Neural progenitor cell (in vitro differentiated cells): ENCODE results near the gene MAN2A1. TPM values are rescaled to one million over a fixed set of nuclear protein-coding genes. Genes with fewer than 3 reads are reported as not detected.

Source experiments
- DNase-seq: peaks from one replicate; pipeline ENCODE4 v3.0.0-alpha.2; 2016; ENCODE audit warnings: low spot score
- H2AFZ ChIP-seq: fragments of 200-600 bp; sonication (generic); replicated peaks from 2 replicates; pipeline ENCODE4 v1.6.1; 2016; ENCODE audit warnings: antibody characterized with exemption
- H3F3A ChIP-seq: fragments of 200-600 bp; sonication (generic); 2 replicates; pipeline ENCODE4 v1.6.1; 2016; ENCODE audit warnings: antibody characterized with exemption, low read depth
- H3K27ac ChIP-seq: fragments of 200-600 bp; sonication (generic); 2 replicates; pipeline ENCODE4 v1.5.1; 2016; ENCODE audit warnings: mild to moderate bottlenecking
- H3K27me3 ChIP-seq: fragments of 200-600 bp; sonication (generic); 2 replicates; pipeline ENCODE4 v1.6.1; 2016; ENCODE audit warnings: mild to moderate bottlenecking, moderate library complexity
- H3K36me3 ChIP-seq: fragments of 200-600 bp; sonication (generic); 2 replicates; pipeline ENCODE4 v1.5.1; 2016
- H3K4me1 ChIP-seq: fragments of 200-600 bp; sonication (generic); 2 replicates; pipeline ENCODE4 v1.6.1; 2016; ENCODE audit warnings: mixed run types
- H3K4me2 ChIP-seq: fragments of 200-600 bp; sonication (generic); 2 replicates; pipeline ENCODE4 v1.6.1; 2016
- H3K4me3 ChIP-seq: fragments of 200-600 bp; sonication (generic); 2 replicates; pipeline ENCODE4 v1.5.1; 2016
- H3K79me2 ChIP-seq: fragments of 200-600 bp; sonication (generic); 2 replicates; pipeline ENCODE4 v1.6.1; 2016; ENCODE audit warnings: low read depth
- H3K9ac ChIP-seq: fragments of 200-600 bp; sonication (generic); 2 replicates; pipeline ENCODE4 v1.6.1; 2016
- H3K9me3 ChIP-seq: fragments of 200-600 bp; sonication (generic); 2 replicates; pipeline ENCODE4 v1.5.1; 2016; ENCODE audit warnings: low read depth
- H4K20me1 ChIP-seq: fragments of 200-600 bp; sonication (generic); 2 replicates; pipeline ENCODE4 v1.6.1; 2016; ENCODE audit warnings: low read depth
- H3K27ac Mint-ChIP-seq: 3 replicates; pipeline ENCODE4 v1.8.0; 2021; ENCODE audit warnings: mixed read lengths
- H3K27me3 Mint-ChIP-seq: 2 replicates; pipeline ENCODE4 v1.8.0; 2022; ENCODE audit warnings: low read depth, mild to moderate bottlenecking, inconsistent platforms, moderate library complexity, mixed read lengths; ENCODE audit not compliant: insufficient read depth
- H3K36me3 Mint-ChIP-seq: 3 replicates; pipeline ENCODE4 v1.8.0; 2021; ENCODE audit warnings: mixed read lengths
- H3K4me1 Mint-ChIP-seq: 3 replicates; pipeline ENCODE4 v1.8.0; 2021; ENCODE audit warnings: mixed read lengths
- H3K4me3 Mint-ChIP-seq: 3 replicates; pipeline ENCODE4 v1.8.0; 2021; ENCODE audit warnings: mild to moderate bottlenecking, moderate library complexity, mixed read lengths
- H3K9me3 Mint-ChIP-seq: 3 replicates; pipeline ENCODE4 v1.8.0; 2020; ENCODE audit warnings: mixed read lengths
- CTCF ChIP-seq: fragments of 200-600 bp; sonication (generic); IDR thresholded peaks from 2 replicates; pipeline ENCODE4 v1.5.1; 2017; ENCODE audit warnings: antibody characterized with exemption, mild to moderate bottlenecking
- EZH2 ChIP-seq: fragments of 200-600 bp; sonication (generic); IDR thresholded peaks from 2 replicates; pipeline ENCODE4 v1.6.1; 2017; ENCODE audit warnings: antibody characterized with exemption, mild to moderate bottlenecking, moderate library complexity
- EZH2phosphoT487 ChIP-seq: fragments of 200-600 bp; sonication (generic); IDR thresholded peaks from 2 replicates; pipeline ENCODE4 v1.6.1; 2017; ENCODE audit warnings: antibody characterized with exemption
- total RNA-seq: library from RNA; depleted of rRNA; stranded (reverse); fragments of >200 nt; gene quantifications from 2 replicates; pipeline ENCODE4 v1.2.3, GENCODE V29; 2015; ENCODE audit warnings: low replicate concordance

The MAN2A1 gene
- total RNA-seq, 1 donor from 2014 or later = 130 TPM

- no peaks in the 10 kb centered on the region for H3K36me3 ChIP-seq
- Mint-ChIP-seq H3K9me3 (peaks cover 6% of the 10 kb centered on the region), H3K27me3 (no peaks in the 10 kb centered on the region), H3K4me3 (no peak overlapping the region), H3K36me3 (peaks cover 35% of the 10 kb centered on the region), H3K27ac (no peak overlapping the region), H3K4me1 (no peaks in the 10 kb centered on the region)
- no peaks in the 10 kb centered on the region for H3F3A ChIP-seq
- H3K4me2 ChIP-seq = no peak overlapping the region
- no peak for DNase-seq
- H2AFZ ChIP-seq = no peak overlapping the region
- TF ChIP-seq EZH2 (no peak), CTCF (no peak), EZH2phosphoT487 (no peak)
- no peak overlapping the region for H3K27ac ChIP-seq
- H3K4me3 ChIP-seq = no peak overlapping the region
- no peaks in the 10 kb centered on the region for H3K4me1 ChIP-seq
- no peak overlapping the region for H3K9ac ChIP-seq
- H3K9me3 ChIP-seq = no peaks in the 10 kb centered on the region
- H4K20me1 ChIP-seq = peaks cover 32% of the 10 kb centered on the region
- H3K79me2 ChIP-seq = peaks cover 91% of the 10 kb centered on the region
- H3K27me3 ChIP-seq = no peaks in the 10 kb centered on the region
Measured at GRCh38 chr5:109711673-109712072, 21.9 kb downstream of the MAN2A1 start.

- DNase-seq = no peak
- Histone ChIP-seq H3K4me1 (no peaks in the 10 kb centered on the region), H3K36me3 (no peaks in the 10 kb centered on the region), H3K4me2 (no peak overlapping the region), H3K27ac (no peak overlapping the region), H3K9ac (no peak overlapping the region), H3K4me3 (no peak overlapping the region), H3F3A (no peaks in the 10 kb centered on the region), H4K20me1 (peaks cover 23% of the 10 kb centered on the region), H3K27me3 (no peaks in the 10 kb centered on the region), H3K9me3 (no peaks in the 10 kb centered on the region), H3K79me2 (peaks cover 91% of the 10 kb centered on the region), H2AFZ (no peak overlapping the region)
- no peak for TF ChIP-seq CTCF
- no peak for TF ChIP-seq EZH2phosphoT487
- no peak for TF ChIP-seq EZH2
- no peaks in the 10 kb centered on the region for H3K27me3 Mint-ChIP-seq
- H3K4me1 Mint-ChIP-seq = no peaks in the 10 kb centered on the region
- no peak overlapping the region for H3K4me3 Mint-ChIP-seq
- peaks cover 6% of the 10 kb centered on the region for H3K9me3 Mint-ChIP-seq
- no peak overlapping the region for H3K27ac Mint-ChIP-seq
- H3K36me3 Mint-ChIP-seq = peaks cover 36% of the 10 kb centered on the region
Measured at GRCh38 chr5:109713453-109713852, 23.7 kb downstream of the MAN2A1 start.

- Mint-ChIP-seq H3K4me3 (no peak overlapping the region), H3K36me3 (peaks cover 36% of the 10 kb centered on the region), H3K4me1 (no peaks in the 10 kb centered on the region), H3K27ac (no peak overlapping the region), H3K9me3 (peaks cover 3% of the 10 kb centered on the region), H3K27me3 (no peaks in the 10 kb centered on the region)
- no peaks in the 10 kb centered on the region for H3K36me3 ChIP-seq
- no peak overlapping the region for H3K27ac ChIP-seq
- H3K27me3 ChIP-seq = no peaks in the 10 kb centered on the region
- no peak overlapping the region for H3K4me2 ChIP-seq
- no peak overlapping the region for H3K9ac ChIP-seq
- H3K4me1 ChIP-seq = no peaks in the 10 kb centered on the region
- H3F3A ChIP-seq = no peaks in the 10 kb centered on the region
- no peak for TF ChIP-seq CTCF
- no peak for TF ChIP-seq EZH2
- TF ChIP-seq EZH2phosphoT487 = no peak
- H2AFZ ChIP-seq = no peak overlapping the region
- peaks cover 19% of the 10 kb centered on the region for H4K20me1 ChIP-seq
- H3K9me3 ChIP-seq = no peaks in the 10 kb centered on the region
- H3K79me2 ChIP-seq = peaks cover 86% of the 10 kb centered on the region
- no peak overlapping the region for H3K4me3 ChIP-seq
- DNase-seq = no peak
Measured at GRCh38 chr5:109714592-109714991, 24.9 kb downstream of the MAN2A1 start.
